D341Med (cell line): ENCODE measurements around the gene NOTCH4.

Source experiments
- DNase-seq: peaks from one replicate; pipeline ENCODE4 v3.0.0; 2012; ENCODE audit warnings: low spot score

Gene NOTCH4

GRCh38 chr6:32181148-32181702, 42.6 kb downstream of the NOTCH4 start:
- no peak for DNase-seq

- no peak for DNase-seq
Measured at GRCh38 chr6:32179766-32180405, 44.0 kb downstream of the NOTCH4 start.

- no peak for DNase-seq
Measured at GRCh38 chr6:32178547-32179440, 45.1 kb downstream of the NOTCH4 start.

GRCh38 chr6:32177788-32178546, 45.9 kb downstream of the NOTCH4 start, which contains the start of gene RNF5:
TSS of gene RNF5 (plus strand) at chr6:32178405. CDS start at chr6:32178512, 107 bp downstream.
- peak; percentile 91 for DNase-seq

GRCh38 chr6:32177183-32177787, 46.6 kb downstream of the NOTCH4 start:
- peak; percentile 65 for DNase-seq

- no peak for DNase-seq
Measured at GRCh38 chr6:32176476-32177182, 47.2 kb downstream of the NOTCH4 start.

- DNase-seq, result peak; percentile 96
Measured at GRCh38 chr6:32175711-32176475, 48.0 kb downstream of the NOTCH4 start, which contains the start of gene AGPAT1. TSS of gene AGPAT1 (minus strand) at chr6:32176084. CDS start at chr6:32171496, 4,588 bp downstream.

GRCh38 chr6:32175322-32175710, 48.6 kb downstream of the NOTCH4 start:
- no peak for DNase-seq

- DNase-seq, result no peak
Measured at GRCh38 chr6:32174416-32174815, 49.5 kb downstream of the NOTCH4 start.

- DNase-seq, result no peak
Measured at GRCh38 chr6:32173051-32173727, 50.7 kb downstream of the NOTCH4 start.

GRCh38 chr6:32171234-32171633, 52.6 kb downstream of the NOTCH4 start:
- no peak for DNase-seq

- no peak for DNase-seq
Measured at GRCh38 chr6:32170294-32170693, 53.6 kb downstream of the NOTCH4 start.

GRCh38 chr6:32168807-32169591, 54.9 kb downstream of the NOTCH4 start:
- DNase-seq, result no peak

GRCh38 chr6:32168350-32168749, 55.5 kb downstream of the NOTCH4 start:
- DNase-seq, result no peak

GRCh38 chr6:32167761-32168262, 56.1 kb downstream of the NOTCH4 start:
- DNase-seq, result no peak

GRCh38 chr6:32167154-32167760, 56.6 kb downstream of the NOTCH4 start:
- no peak for DNase-seq

- no peak for DNase-seq
Measured at GRCh38 chr6:32166411-32167061, 57.3 kb downstream of the NOTCH4 start.

- no peak for DNase-seq
Measured at GRCh38 chr6:32164295-32164694, 59.6 kb downstream of the NOTCH4 start, which contains the start of gene EGFL8. TSS of gene EGFL8 (plus strand) at chr6:32164595. CDS start at chr6:32166166, 1,571 bp downstream.
